Measurements from ENCODE around the gene CD160. TPM values are rescaled to one million over a fixed set of nuclear protein-coding genes. Genes with fewer than 3 reads are reported as not detected.
A peak's percentile ranks its signal among the peaks of the same experiment; 100 is the strongest.
"Not testable (repeated sequence)": the region's sequence is repeated elsewhere in the genome, so short reads cannot be mapped to it uniquely, and the experiment has no call there.

CD160 gene
- total RNA-seq, 1 donor from 2014 or later = not detected

DNA sequence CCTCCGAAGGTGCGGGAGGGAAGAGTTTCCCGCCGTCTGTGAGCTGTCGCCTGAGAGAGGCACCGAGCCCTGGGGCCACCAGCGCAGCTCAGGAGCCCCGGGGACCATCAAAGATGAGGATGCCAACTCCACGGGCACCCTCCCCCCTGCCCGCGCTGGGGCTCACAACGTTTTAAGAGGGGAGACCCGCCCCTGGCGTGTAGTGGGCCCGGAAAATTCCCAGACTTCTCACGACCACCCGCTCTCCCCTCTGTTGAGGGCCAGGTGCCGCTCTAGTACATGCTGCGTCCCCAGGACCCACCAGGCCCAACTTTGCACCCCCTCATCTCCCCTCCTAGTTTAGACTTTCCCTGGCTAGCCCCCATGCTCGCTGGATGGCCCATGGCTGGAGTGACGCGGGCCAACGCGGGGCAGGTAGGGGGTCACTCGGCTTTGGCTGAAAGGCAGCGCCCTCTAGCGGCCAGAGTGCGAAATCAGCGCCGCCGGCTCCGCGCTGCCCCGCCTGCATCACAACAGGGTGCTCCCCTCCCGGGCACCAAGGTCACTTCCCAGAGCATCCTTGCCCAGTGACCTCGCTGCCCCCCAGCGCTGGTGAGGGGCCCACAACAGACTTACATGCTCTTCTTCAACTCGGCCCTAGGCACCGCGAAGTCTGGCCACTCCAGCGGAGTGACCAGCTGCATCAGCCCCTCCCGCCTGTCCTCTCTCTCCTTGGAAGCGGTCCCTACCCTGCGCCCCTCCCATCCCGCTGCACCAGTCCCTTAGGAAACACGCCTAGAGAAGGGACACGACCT lies 1.8 kb downstream of the CD160 start:
- DNase-seq (ENCODE audit: extremely low spot score, unreplicated experiment) = peak; percentile 89
- peaks cover 26% of the 10 kb centered on the region for H3K4me1 Mint-ChIP-seq (ENCODE audit: unreplicated experiment)
- no peaks in the 10 kb centered on the region for H3K36me3 Mint-ChIP-seq (ENCODE audit: unreplicated experiment)
- TF ChIP-seq CTCF (IDR thresholded peaks at IDR 0.05) = peak; percentile 94
- no peaks in the 10 kb centered on the region for H3K27me3 Mint-ChIP-seq (ENCODE audit: unreplicated experiment)
- no peaks in the 10 kb centered on the region for H3K9me3 Mint-ChIP-seq (ENCODE audit: unreplicated experiment)
- H3K27ac Mint-ChIP-seq (ENCODE audit: unreplicated experiment) = no peak overlapping the region
- peak overlapping the region; percentile 58 for H3K4me3 Mint-ChIP-seq (ENCODE audit: unreplicated experiment)

- not testable (repeated sequence) for H3K9me3 Mint-ChIP-seq (ENCODE audit: unreplicated experiment); DNase-seq (ENCODE audit: extremely low spot score, unreplicated experiment); H3K4me3 Mint-ChIP-seq (ENCODE audit: unreplicated experiment); H3K27ac Mint-ChIP-seq (ENCODE audit: unreplicated experiment); H3K4me1 Mint-ChIP-seq (ENCODE audit: unreplicated experiment); H3K27me3 Mint-ChIP-seq (ENCODE audit: unreplicated experiment); H3K36me3 Mint-ChIP-seq (ENCODE audit: unreplicated experiment)
Measured at GRCh38 chr1:145726193-145726592, 6.9 kb downstream of the CD160 start.

DNA sequence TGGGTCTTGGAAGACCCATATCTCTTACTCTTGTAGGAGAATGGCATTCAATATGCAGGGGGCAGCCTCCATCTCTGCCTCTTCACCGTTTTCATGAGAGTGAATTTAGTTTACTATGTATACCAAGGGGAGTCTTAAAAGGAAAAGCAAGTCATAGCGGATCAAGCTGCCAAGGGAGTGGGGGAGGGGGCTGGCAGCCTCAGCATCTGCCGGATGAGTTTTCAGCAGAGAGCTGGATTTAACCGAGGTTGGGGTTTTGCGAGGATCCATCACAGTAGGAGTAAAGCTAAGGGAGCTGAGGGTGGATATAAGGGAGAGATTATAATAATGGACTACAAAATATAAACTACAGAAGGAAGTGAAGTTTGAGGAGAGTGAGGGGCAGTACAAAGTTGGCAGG lies 9.9 kb downstream of the CD160 start:
- Mint-ChIP-seq H3K4me1 (ENCODE audit: unreplicated experiment) (peaks cover 2% of the 10 kb centered on the region), H3K27ac (ENCODE audit: unreplicated experiment) (no peak overlapping the region), H3K36me3 (ENCODE audit: unreplicated experiment) (peaks cover 5% of the 10 kb centered on the region), H3K9me3 (ENCODE audit: unreplicated experiment) (no peaks in the 10 kb centered on the region), H3K27me3 (ENCODE audit: unreplicated experiment) (no peaks in the 10 kb centered on the region), H3K4me3 (ENCODE audit: unreplicated experiment) (no peak overlapping the region)
- TF ChIP-seq CTCF (IDR thresholded peaks at IDR 0.05) = no peak
- DNase-seq (ENCODE audit: extremely low spot score, unreplicated experiment) = no peak

DNA sequence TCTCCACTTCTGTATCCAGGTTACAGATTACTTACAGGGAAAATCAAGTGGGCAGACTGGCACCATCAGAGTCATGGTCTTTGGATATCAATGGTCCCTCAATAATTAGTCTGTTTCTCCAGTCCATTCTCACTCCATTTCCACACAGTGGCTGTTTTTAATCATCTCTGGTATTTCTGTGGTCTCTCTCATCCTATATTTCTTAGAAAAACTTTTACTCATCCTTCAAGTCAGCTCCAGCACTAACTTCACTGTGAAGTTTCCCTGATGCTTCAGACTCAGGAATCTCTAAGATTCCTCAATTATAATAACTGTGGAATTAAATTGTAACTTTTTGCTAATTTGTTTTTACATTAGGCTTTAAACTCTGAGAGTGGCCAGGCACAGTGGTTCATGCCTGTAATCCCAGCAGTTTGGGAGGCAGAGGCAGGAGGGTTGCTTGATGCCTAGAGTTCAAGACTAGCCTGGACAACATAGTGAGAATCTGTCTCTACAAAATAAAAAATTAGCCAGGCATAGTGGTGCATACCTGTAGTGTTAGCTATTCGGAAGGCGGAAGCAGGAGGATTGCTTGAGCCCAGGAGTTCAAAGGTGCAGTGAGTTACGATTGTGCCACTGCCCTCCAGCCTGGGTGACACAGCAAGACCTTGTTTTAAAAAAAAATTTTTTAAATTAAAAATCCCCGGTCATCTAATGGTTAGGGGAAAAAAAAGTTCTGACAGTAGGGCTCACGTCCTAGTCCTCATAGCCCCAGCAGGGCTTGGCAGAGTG lies 10.6 kb downstream of the CD160 start:
- peaks cover 5% of the 10 kb centered on the region for H3K36me3 Mint-ChIP-seq (ENCODE audit: unreplicated experiment)
- H3K4me1 Mint-ChIP-seq (ENCODE audit: unreplicated experiment) = peaks cover 2% of the 10 kb centered on the region
- no peaks in the 10 kb centered on the region for H3K9me3 Mint-ChIP-seq (ENCODE audit: unreplicated experiment)
- no peak overlapping the region for H3K4me3 Mint-ChIP-seq (ENCODE audit: unreplicated experiment)
- no peak for TF ChIP-seq CTCF (IDR thresholded peaks at IDR 0.05)
- H3K27me3 Mint-ChIP-seq (ENCODE audit: unreplicated experiment) = no peaks in the 10 kb centered on the region
- no peak for DNase-seq (ENCODE audit: extremely low spot score, unreplicated experiment)
- no peak overlapping the region for H3K27ac Mint-ChIP-seq (ENCODE audit: unreplicated experiment)

DNA sequence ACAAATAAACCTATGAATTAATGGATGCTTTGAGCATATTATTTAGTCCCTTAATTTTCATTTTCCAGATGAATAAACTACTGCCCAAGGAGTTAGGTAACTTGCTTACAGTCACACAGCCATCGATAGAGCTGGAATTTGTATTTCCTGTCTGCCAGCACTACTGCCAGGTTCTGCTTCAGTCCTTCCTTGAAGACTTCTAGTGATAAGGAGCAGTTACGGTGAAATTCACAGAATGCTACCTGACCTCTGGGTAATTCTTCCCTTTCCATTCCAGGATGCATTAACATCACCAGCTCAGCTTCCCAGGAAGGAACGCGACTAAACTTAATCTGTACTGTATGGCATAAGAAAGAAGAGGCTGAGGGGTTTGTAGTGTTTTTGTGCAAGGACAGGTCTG lies 11.2 kb downstream of the CD160 start:
- DNase-seq (ENCODE audit: extremely low spot score, unreplicated experiment) = no peak
- no peak overlapping the region for H3K4me3 Mint-ChIP-seq (ENCODE audit: unreplicated experiment)
- H3K9me3 Mint-ChIP-seq (ENCODE audit: unreplicated experiment) = no peaks in the 10 kb centered on the region
- no peak for TF ChIP-seq CTCF (IDR thresholded peaks at IDR 0.05)
- no peak overlapping the region for H3K27ac Mint-ChIP-seq (ENCODE audit: unreplicated experiment)
- H3K4me1 Mint-ChIP-seq (ENCODE audit: unreplicated experiment) = peaks cover 2% of the 10 kb centered on the region
- H3K27me3 Mint-ChIP-seq (ENCODE audit: unreplicated experiment) = no peaks in the 10 kb centered on the region
- H3K36me3 Mint-ChIP-seq (ENCODE audit: unreplicated experiment) = peaks cover 5% of the 10 kb centered on the region

All from osteocyte (in vitro differentiated cells).